Panc1 (cell line): Measurements from ENCODE around the gene KRCC1. TPM values are rescaled to one million over a fixed set of nuclear protein-coding genes. Genes with fewer than 3 reads are reported as not detected.
"Not testable (repeated sequence)": the region's sequence is repeated elsewhere in the genome, so short reads cannot be mapped to it uniquely, and the experiment has no call there.

Experiments used
- ATAC-seq: fragments of 200-7000 bp; cut with Tn5 transposase; 2 replicates; pipeline ENCODE4 v1.9.1; 2020; ENCODE audit warnings: mild to moderate bottlenecking, moderate library complexity
- BruUV-seq: library from RNA; stranded (reverse); fragments of 400-500 nt; replicated peaks from 2 replicates; lab custom pipeline; 2021; lab: Mats Ljungman, UMichigan
- CTCF ChIA-PET: fragments of 300-600 bp; sonication (Branson Sonifier 250); formaldehyde crosslinking; loops from one replicate; lab custom pipeline; 2022; ENCODE audit warnings: antibody characterized with exemption; lab: Charles Lee
- POLR2A ChIA-PET: fragments of 300-600 bp; sonication (Branson Sonifier 250); formaldehyde crosslinking; loops from one replicate; lab custom pipeline; 2022; ENCODE audit warnings: antibody characterized with exemption; lab: Charles Lee
- DNase-seq: peaks from one replicate; pipeline ENCODE4 v3.0.0-alpha.2; 2010; ENCODE audit warnings: low read depth, low spot score
- H3K27ac ChIP-seq: 2 replicates; pipeline ENCODE4 v1.5.1; 2011; ENCODE audit warnings: mild to moderate bottlenecking, low read length, inconsistent platforms
- H3K27me3 ChIP-seq: fragments of 200-500 bp; sonication (Bioruptor generic); 2 replicates; pipeline ENCODE4 v1.6.0; 2014; ENCODE audit warnings: low read length, inconsistent platforms; ENCODE audit not compliant: control insufficient read depth, insufficient read depth
- H3K36me3 ChIP-seq: fragments of 200-500 bp; sonication (Bioruptor generic); 2 replicates; pipeline ENCODE4 v1.5.1; 2014; ENCODE audit warnings: inconsistent platforms, mild to moderate bottlenecking, low read length, moderate library complexity; ENCODE audit not compliant: control insufficient read depth, insufficient read depth
- H3K4me1 ChIP-seq: 2 replicates; pipeline ENCODE4 v1.5.1; 2011; ENCODE audit warnings: inconsistent platforms, mild to moderate bottlenecking, low read length, moderate library complexity; ENCODE audit not compliant: control insufficient read depth, insufficient read depth
- H3K4me3 ChIP-seq, 2 experiments: 2 replicates each; pipeline ENCODE4 v1.5.1; 2011 to 2012; ENCODE audit warnings: low read depth in 2 of 2, low read length in 2 of 2, mild to moderate bottlenecking in 2 of 2, inconsistent platforms in 1 of 2, moderate library complexity in 1 of 2
- H3K9me3 ChIP-seq: fragments of 200-500 bp; sonication (Bioruptor generic); 2 replicates; pipeline ENCODE4 v1.5.1; 2014; ENCODE audit warnings: low read depth, mild to moderate bottlenecking, inconsistent platforms, low read length, moderate library complexity; ENCODE audit not compliant: control insufficient read depth, insufficient read depth
- CTCF ChIP-seq: fragments of 450-650 bp; IDR thresholded peaks from 2 replicates; pipeline ENCODE4 v1.5.1; 2017; ENCODE audit warnings: mild to moderate bottlenecking
- POLR2AphosphoS5 ChIP-seq: IDR thresholded peaks from 2 replicates; pipeline ENCODE4 v1.6.1; 2012; ENCODE audit warnings: mild to moderate bottlenecking, low read depth, low read length, moderate library complexity
- REST ChIP-seq, 2 experiments: IDR thresholded peaks; 2 replicates each; pipeline ENCODE4 v1.6.1; 2011 to 2012; ENCODE audit warnings: low read depth in 2 of 2, control low read depth in 1 of 2, low read length in 1 of 2, mild to moderate bottlenecking in 1 of 2, moderate library complexity in 1 of 2; ENCODE audit not compliant: insufficient read depth in 1 of 2
- SIN3A ChIP-seq: IDR thresholded peaks from 2 replicates; pipeline ENCODE4 v1.6.1; 2012; ENCODE audit warnings: low read depth, mild to moderate bottlenecking, low read length, moderate library complexity, borderline replicate concordance; ENCODE audit not compliant: insufficient read depth
- TCF7L2 ChIP-seq: IDR thresholded peaks from 2 replicates; pipeline ENCODE4 v1.6.1; 2011; ENCODE audit warnings: mild to moderate bottlenecking, low read depth, low read length, inconsistent platforms
- in situ Hi-C: cut with HindIII; loops from 2 replicates; pipeline ENCODE4 v1.10.0; 2016; ENCODE audit warnings: low sequenced_read_pairs, low pct_unique_long_range_greater_than_20kb
- intact Hi-C: fragments of 100-400 bp; cut with micrococcal nuclease; formaldehyde crosslinking; loops from one replicate; pipeline ENCODE4 v1.10.0; 2022; ENCODE audit not compliant: unreplicated experiment
- total RNA-seq: library from RNA; stranded (reverse); gene quantifications from one replicate; pipeline ENCODE4 v1.2.1, GENCODE V29; 2021; ENCODE audit not compliant: unreplicated experiment

Gene KRCC1
- total RNA-seq, 1 experiment from 2014 or later, result 7.6 TPM

- Histone ChIP-seq H3K27me3 (no peaks in the 10 kb centered on the region), H3K36me3 (no peaks in the 10 kb centered on the region), H3K9me3 (no peaks in the 10 kb centered on the region), H3K4me3 (no peak overlapping the region), H3K4me1 (no peaks in the 10 kb centered on the region), H3K27ac (no peak overlapping the region)
- in situ Hi-C loops, result no loop called here
- CTCF ChIA-PET, result no interaction called here
- TF ChIP-seq POLR2AphosphoS5, result no peak
- no peak for TF ChIP-seq TCF7L2
- no peak for TF ChIP-seq CTCF
- TF ChIP-seq SIN3A, result no peak
- TF ChIP-seq REST (IDR thresholded peaks at IDR 0.05; ENCODE audit: insufficient read depth in 1 of 2, low read depth in 2 of 2, low read length in 1 of 2), result no peak
- no TSS peak for BruUV-seq
- no peak for ATAC-seq
- DNase-seq, result no peak
- POLR2A ChIA-PET, result no interaction called here
- intact Hi-C loops, result no loop called here
These were observed 59.8 kb downstream of the KRCC1 start for GRCh38 chr2:87995756-87996155.

DNA sequence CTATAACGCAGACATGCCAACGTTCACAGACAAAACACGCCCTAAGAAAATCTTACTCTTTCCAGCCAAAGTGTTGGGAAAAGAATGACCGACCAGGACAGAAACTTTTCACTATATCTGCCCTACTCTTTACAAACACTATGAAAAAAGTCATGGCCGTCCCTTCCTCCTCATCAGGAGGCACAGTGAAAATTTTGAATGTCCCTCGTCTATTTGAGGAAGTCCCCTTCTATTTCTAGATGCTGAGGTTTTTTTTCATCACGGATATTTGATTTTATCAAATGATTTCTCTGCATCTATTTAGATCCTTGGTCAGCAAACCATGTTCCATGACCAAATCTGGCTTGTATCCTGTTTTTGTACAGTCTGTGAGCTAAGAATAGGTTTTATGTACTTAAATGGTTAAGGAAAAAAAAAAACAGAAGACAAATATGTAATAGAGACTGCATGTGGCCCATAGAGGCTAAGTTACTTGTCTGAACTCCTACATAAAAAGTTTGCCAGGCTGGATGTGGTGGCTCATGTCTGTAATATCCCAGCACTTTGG is 61.2 kb downstream of the KRCC1 start:
- in situ Hi-C loops, H3K9me3 ChIP-seq, BruUV-seq, H3K27me3 ChIP-seq, H3K4me3 ChIP-seq, H3K36me3 ChIP-seq, ATAC-seq, H3K27ac ChIP-seq, intact Hi-C loops, DNase-seq, POLR2A ChIA-PET, H3K4me1 ChIP-seq, CTCF ChIA-PET: not testable (repeated sequence)

DNA sequence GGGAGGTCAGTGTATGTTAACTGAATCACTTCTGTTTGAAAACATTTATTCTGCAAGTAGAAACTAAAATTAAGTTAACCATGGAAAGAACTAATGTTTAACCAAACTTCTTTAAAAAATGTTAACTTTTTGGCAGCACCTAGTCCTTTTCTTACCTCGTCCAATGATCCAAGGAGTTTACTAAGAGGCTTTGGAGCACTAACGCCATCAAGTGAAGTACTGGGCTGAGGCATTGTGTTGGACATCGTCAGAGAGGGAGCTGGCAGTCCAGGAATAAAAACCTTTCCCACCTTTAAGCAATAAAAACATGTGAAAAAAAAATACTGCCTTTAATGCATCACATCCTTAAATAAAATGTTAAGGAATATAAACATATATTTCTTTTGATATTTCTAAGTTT is 63.0 kb downstream of the KRCC1 start:
- H3K4me1 ChIP-seq, in situ Hi-C loops, intact Hi-C loops, H3K27me3 ChIP-seq, H3K4me3 ChIP-seq, ATAC-seq, POLR2A ChIA-PET, CTCF ChIA-PET, H3K27ac ChIP-seq, DNase-seq, BruUV-seq, H3K36me3 ChIP-seq, H3K9me3 ChIP-seq: not testable (repeated sequence)

- DNase-seq, H3K27ac ChIP-seq, H3K4me1 ChIP-seq, CTCF ChIA-PET, POLR2A ChIA-PET, ATAC-seq, H3K9me3 ChIP-seq, H3K36me3 ChIP-seq, H3K4me3 ChIP-seq, in situ Hi-C loops, BruUV-seq, intact Hi-C loops, H3K27me3 ChIP-seq: not testable (repeated sequence)
These were observed 68.1 kb downstream of the KRCC1 start for GRCh38 chr2:87987473-87987872.

- DNase-seq, H3K27ac ChIP-seq, intact Hi-C loops, in situ Hi-C loops, H3K4me1 ChIP-seq, H3K9me3 ChIP-seq, ATAC-seq, H3K36me3 ChIP-seq, H3K27me3 ChIP-seq, BruUV-seq, H3K4me3 ChIP-seq, POLR2A ChIA-PET: not testable (repeated sequence)
- CTCF ChIA-PET, result interaction anchor here (0.7 kb wide), 1 partner anchor 1787 kb away, joined by 3 read pairs; the partner anchor contains the start of gene MRPL35
These were observed 69.7 kb downstream of the KRCC1 start for GRCh38 chr2:87985902-87986301.
